ENCODE results near the gene SSBP4.

SSBP4 gene

DNA sequence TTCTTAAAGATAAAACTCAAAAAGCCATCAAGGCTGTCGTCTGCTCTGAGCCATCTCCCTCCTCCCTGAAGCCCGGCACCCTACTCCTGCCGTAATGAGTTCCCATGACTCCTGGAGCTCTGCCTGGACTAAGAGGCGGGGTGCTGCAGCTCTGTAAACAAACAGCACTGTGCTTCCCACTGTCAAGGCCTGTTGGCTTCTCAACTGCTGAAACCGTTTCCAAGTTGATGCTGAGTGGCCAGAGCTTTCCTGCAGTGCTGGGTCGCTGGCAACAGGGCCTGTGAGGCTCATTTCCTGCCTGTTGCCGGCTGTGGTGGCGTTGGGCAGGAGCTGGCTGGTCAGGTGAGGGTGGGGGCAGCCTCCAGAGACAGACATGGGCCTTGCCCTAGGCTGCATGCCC is 45.4 kb downstream of the SSBP4 start (continued):
- no peak for TF ChIP-seq HIC1 (tag by site-specific recombination; IDR thresholded peaks at IDR 0.05)
- peak; percentile 71 for TF ChIP-seq ZNF341 (tag by site-specific recombination; IDR thresholded peaks at IDR 0.05; ENCODE audit: low read depth)
- no peak for TF ChIP-seq ZNF664 (tag by site-specific recombination; IDR thresholded peaks at IDR 0.05)
- no peak for TF ChIP-seq ZNF561 (tag by site-specific recombination; IDR thresholded peaks at IDR 0.05; ENCODE audit: borderline replicate concordance)
- no peak for TF ChIP-seq ZNF549 (tag by site-specific recombination; IDR thresholded peaks at IDR 0.05)
- no peak for TF ChIP-seq ZNF140 (tag by site-specific recombination; IDR thresholded peaks at IDR 0.05)
- TF ChIP-seq ZNF10 (tag by site-specific recombination; IDR thresholded peaks at IDR 0.05): peak; percentile 51; the same call in 1 of the 2 replicates
- TF ChIP-seq ZNF623 (tag by site-specific recombination; IDR thresholded peaks at IDR 0.05): no peak
- TF ChIP-seq SCRT2 (tag by site-specific recombination; IDR thresholded peaks at IDR 0.05): peak; percentile 99
- no peak for TF ChIP-seq ZNF585B (tag by site-specific recombination; IDR thresholded peaks at IDR 0.05)
- no peak for TF ChIP-seq ZNF792 (tag by site-specific recombination; IDR thresholded peaks at IDR 0.05)
- no peak for TF ChIP-seq SP2 (tag by site-specific recombination; IDR thresholded peaks at IDR 0.05)
- TF ChIP-seq ZEB2 (tag by site-specific recombination; IDR thresholded peaks at IDR 0.05): no peak
- TF ChIP-seq ZNF16 (tag by site-specific recombination; IDR thresholded peaks at IDR 0.05; ENCODE audit: low read depth): no peak
- no peak for TF ChIP-seq ZNF558 (tag by site-specific recombination; IDR thresholded peaks at IDR 0.05)
- TF ChIP-seq, protein P1, sequence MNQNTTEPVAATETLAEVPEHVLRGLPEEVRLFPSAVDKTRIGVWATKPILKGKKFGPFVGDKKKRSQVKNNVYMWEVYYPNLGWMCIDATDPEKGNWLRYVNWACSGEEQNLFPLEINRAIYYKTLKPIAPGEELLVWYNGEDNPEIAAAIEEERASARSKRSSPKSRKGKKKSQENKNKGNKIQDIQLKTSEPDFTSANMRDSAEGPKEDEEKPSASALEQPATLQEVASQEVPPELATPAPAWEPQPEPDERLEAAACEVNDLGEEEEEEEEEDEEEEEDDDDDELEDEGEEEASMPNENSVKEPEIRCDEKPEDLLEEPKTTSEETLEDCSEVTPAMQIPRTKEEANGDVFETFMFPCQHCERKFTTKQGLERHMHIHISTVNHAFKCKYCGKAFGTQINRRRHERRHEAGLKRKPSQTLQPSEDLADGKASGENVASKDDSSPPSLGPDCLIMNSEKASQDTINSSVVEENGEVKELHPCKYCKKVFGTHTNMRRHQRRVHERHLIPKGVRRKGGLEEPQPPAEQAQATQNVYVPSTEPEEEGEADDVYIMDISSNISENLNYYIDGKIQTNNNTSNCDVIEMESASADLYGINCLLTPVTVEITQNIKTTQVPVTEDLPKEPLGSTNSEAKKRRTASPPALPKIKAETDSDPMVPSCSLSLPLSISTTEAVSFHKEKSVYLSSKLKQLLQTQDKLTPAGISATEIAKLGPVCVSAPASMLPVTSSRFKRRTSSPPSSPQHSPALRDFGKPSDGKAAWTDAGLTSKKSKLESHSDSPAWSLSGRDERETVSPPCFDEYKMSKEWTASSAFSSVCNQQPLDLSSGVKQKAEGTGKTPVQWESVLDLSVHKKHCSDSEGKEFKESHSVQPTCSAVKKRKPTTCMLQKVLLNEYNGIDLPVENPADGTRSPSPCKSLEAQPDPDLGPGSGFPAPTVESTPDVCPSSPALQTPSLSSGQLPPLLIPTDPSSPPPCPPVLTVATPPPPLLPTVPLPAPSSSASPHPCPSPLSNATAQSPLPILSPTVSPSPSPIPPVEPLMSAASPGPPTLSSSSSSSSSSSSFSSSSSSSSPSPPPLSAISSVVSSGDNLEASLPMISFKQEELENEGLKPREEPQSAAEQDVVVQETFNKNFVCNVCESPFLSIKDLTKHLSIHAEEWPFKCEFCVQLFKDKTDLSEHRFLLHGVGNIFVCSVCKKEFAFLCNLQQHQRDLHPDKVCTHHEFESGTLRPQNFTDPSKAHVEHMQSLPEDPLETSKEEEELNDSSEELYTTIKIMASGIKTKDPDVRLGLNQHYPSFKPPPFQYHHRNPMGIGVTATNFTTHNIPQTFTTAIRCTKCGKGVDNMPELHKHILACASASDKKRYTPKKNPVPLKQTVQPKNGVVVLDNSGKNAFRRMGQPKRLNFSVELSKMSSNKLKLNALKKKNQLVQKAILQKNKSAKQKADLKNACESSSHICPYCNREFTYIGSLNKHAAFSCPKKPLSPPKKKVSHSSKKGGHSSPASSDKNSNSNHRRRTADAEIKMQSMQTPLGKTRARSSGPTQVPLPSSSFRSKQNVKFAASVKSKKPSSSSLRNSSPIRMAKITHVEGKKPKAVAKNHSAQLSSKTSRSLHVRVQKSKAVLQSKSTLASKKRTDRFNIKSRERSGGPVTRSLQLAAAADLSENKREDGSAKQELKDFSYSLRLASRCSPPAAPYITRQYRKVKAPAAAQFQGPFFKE (tag by site-specific recombination; IDR thresholded peaks at IDR 0.05; ENCODE audit: borderline replicate concordance): no peak
- no peak for TF ChIP-seq ZNF514 (tag by site-specific recombination; IDR thresholded peaks at IDR 0.05)
- no peak for TF ChIP-seq SETDB1 (IDR thresholded peaks at IDR 0.05; ENCODE audit: insufficient read length, low read length)
- TF ChIP-seq ZNF777 (tag by site-specific recombination; IDR thresholded peaks at IDR 0.05; ENCODE audit: borderline replicate concordance): no peak
- TF ChIP-seq ZNF660 (tag by site-specific recombination; IDR thresholded peaks at IDR 0.05): no peak
- no peak for TF ChIP-seq ZNF223 (tag by site-specific recombination; IDR thresholded peaks at IDR 0.05)
- TF ChIP-seq SCRT1 (tag by site-specific recombination; IDR thresholded peaks at IDR 0.05; ENCODE audit: borderline replicate concordance): peak; percentile 96; the same call in 1 of the 2 replicates
- TF ChIP-seq, protein P2, sequence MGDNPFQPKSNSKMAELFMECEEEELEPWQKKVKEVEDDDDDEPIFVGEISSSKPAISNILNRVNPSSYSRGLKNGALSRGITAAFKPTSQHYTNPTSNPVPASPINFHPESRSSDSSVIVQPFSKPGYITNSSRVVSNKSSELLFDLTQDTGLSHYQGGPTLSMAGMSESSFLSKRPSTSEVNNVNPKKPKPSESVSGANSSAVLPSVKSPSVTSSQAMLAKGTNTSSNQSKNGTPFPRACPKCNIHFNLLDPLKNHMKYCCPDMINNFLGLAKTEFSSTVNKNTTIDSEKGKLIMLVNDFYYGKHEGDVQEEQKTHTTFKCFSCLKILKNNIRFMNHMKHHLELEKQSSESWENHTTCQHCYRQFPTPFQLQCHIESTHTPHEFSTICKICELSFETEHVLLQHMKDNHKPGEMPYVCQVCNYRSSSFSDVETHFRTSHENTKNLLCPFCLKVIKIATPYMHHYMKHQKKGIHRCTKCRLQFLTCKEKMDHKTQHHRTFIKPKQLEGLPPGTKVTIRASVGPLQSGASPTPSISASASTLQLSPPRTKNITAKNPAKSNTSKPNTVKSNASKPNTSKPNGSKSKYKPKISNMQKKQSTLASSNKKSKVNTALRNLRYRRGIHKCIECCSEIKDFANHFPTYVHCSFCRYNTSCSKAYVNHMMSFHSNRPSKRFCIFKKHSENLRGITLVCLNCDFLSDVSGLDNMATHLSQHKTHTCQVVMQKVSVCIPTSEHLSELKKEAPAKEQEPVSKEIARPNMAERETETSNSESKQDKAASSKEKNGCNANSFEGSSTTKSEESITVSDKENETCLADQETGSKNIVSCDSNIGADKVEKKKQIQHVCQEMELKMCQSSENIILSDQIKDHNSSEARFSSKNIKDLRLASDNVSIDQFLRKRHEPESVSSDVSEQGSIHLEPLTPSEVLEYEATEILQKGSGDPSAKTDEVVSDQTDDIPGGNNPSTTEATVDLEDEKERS (tag by site-specific recombination; IDR thresholded peaks at IDR 0.05): no peak
- TF ChIP-seq BCL11A (tag by site-specific recombination; IDR thresholded peaks at IDR 0.05; ENCODE audit: low read depth): no peak
- TF ChIP-seq IKZF3 (tag by site-specific recombination; IDR thresholded peaks at IDR 0.05): peak; percentile 66; the same call in 1 of the 2 replicates
- TF ChIP-seq ZNF423 (tag by site-specific recombination; IDR thresholded peaks at IDR 0.05): peak; percentile 63; the same call in 1 of the 2 replicates
- TF ChIP-seq ZNF473 (tag by site-specific recombination; IDR thresholded peaks at IDR 0.05): no peak
- TF ChIP-seq ZBTB11 (tag by site-specific recombination; conservative IDR thresholded peaks at IDR 0.05; ENCODE audit: low read depth): no peak
